Stomach (tissue), 9 donors: Measurements from ENCODE around the gene MATK. TPM values are rescaled to one million over a fixed set of nuclear protein-coding genes. Genes with fewer than 3 reads are reported as not detected.

Experiments
- DNase-seq, 2 donors: peaks; one replicate each; pipeline versions ENCODE4 v3.0.0 to v3.0.0-alpha.2; 2013 to 2019
- H3K27ac ChIP-seq, 5 donors: fragments of 200-600 bp in 4 of 5; sonication (generic) in 4 of 5; one replicate each; pipeline ENCODE4 v1.5.1; 2013 to 2019; ENCODE audit warnings: mild to moderate bottlenecking in 1 of 5, moderate library complexity in 1 of 5
- H3K27me3 ChIP-seq, 3 donors: fragments of 200-600 bp; sonication (generic); one replicate each; pipeline ENCODE4 v1.5.1; 2017 to 2019; ENCODE audit warnings: mixed run types in 1 of 3
- H3K36me3 ChIP-seq, 4 donors: fragments of 200-600 bp; sonication (generic); 1 replicate in 3 of 4; 2 replicates in 1 of 4; pipeline ENCODE4 v1.5.1; 2016 to 2019
- H3K4me1 ChIP-seq, 4 donors: fragments of 200-600 bp; sonication (generic); one replicate each; pipeline ENCODE4 v1.5.1; 2016 to 2019
- H3K4me3 ChIP-seq, 4 donors: fragments of 200-600 bp; sonication (generic) in 3 of 4; one replicate each; pipeline ENCODE4 v1.5.1; 2016 to 2019; ENCODE audit warnings: mild to moderate bottlenecking in 1 of 4
- H3K9me3 ChIP-seq, 4 donors: fragments of 200-600 bp; sonication (generic); one replicate each; pipeline ENCODE4 v1.5.1; 2016 to 2019
- CTCF ChIP-seq, 7 experiments: fragments of 450-650 bp in 4 of 7; fragments of 200-600 bp in 3 of 7; sonication (generic) in 3 of 7; IDR thresholded peaks; one replicate each; pipeline ENCODE4 v1.5.1; 2016 to 2019; ENCODE audit warnings: antibody characterized with exemption in 7 of 7, control low read depth in 2 of 7, mild to moderate bottlenecking in 1 of 7
- EP300 ChIP-seq: sonication (generic); formaldehyde crosslinking; IDR thresholded peaks from one replicate; pipeline ENCODE4 v1.6.1; 2017; ENCODE audit warnings: antibody characterized with exemption
- POLR2A ChIP-seq, 4 donors: fragments of 450-650 bp; IDR thresholded peaks; one replicate each; pipeline ENCODE4 v1.6.1; 2016; ENCODE audit warnings: antibody characterized with exemption in 4 of 4, control low read depth in 2 of 4, mild to moderate bottlenecking in 1 of 4, moderate library complexity in 1 of 4
- POLR2AphosphoS5 ChIP-seq, 3 donors: sonication (generic); formaldehyde crosslinking; IDR thresholded peaks; one replicate each; pipeline ENCODE4 v1.6.1; 2016; ENCODE audit warnings: antibody characterized with exemption in 3 of 3
- WGBS, 5 donors: extraction: QIAGEN DNeasy Blood & Tissue Kit in 3 of 5; methylation state at CpG; one replicate each; pipeline versions ENCODE4 v1.1.5 to v1.1.7; 2013 to 2018; 5-methylcytosine and 5-hydroxymethylcytosine counted together
- intact Hi-C: fragments of 100-400 bp; cut with DNase I; formaldehyde crosslinking; loops from one replicate; pipeline ENCODE4 v1.15.1; 2023; ENCODE audit warnings: low total_unique reads
- polyA plus RNA-seq, 3 donors: library from polyadenylated mRNA; stranded (reverse); fragments of 200-250 nt; gene quantifications; one replicate each; pipeline ENCODE4 v1.2.3, GENCODE V29; 2013
- total RNA-seq, 5 donors: library from RNA; depleted of rRNA; stranded (reverse); fragments of >200 nt; gene quantifications; one replicate each; pipeline versions ENCODE4 v1.1.0 to v1.2.3, GENCODE V29; 2014 to 2016
- donor health status: healthy with polysubstance abuse.
- donor health status: Bipolar disorder and iron deficiency.
- donor health status: healthy.

Gene MATK
- total and polyA plus RNA-seq, 8 donors = 1.4 to 48.7 (median 3.4) TPM; not detected in 1

GRCh38 chr19:3827306-3827705 is 41.1 kb upstream of the MATK start:
- Histone ChIP-seq H3K27ac (no peak overlapping the region), H3K36me3 (no peaks in the 10 kb centered on the region), H3K9me3 (no peaks in the 10 kb centered on the region), H3K4me3 (no peak overlapping the region), H3K27me3 (peaks cover 0 to 50% (median 6%) of the 10 kb centered on the region in 3 donors), H3K4me1 (peaks cover 0 to 5% (median 0%) of the 10 kb centered on the region in 4 donors)
- TF ChIP-seq CTCF (IDR thresholded peaks at IDR 0.05) = no peak
- TF ChIP-seq POLR2A (IDR thresholded peaks at IDR 0.05) = no peak
- DNase-seq = no peak
- 93 to 98% (median 95%) methylated on average over 6 to 26 of the region's 26 CpGs for WGBS, 5 donors
- intact Hi-C loops = no loop called here

- no peak overlapping the region for H3K4me3 ChIP-seq
- peaks cover 0 to 11% (median 6%) of the 10 kb centered on the region in 4 donors for H3K4me1 ChIP-seq
- H3K36me3 ChIP-seq = no peaks in the 10 kb centered on the region
- DNase-seq = no peak
- no peak for TF ChIP-seq CTCF (IDR thresholded peaks at IDR 0.05)
- TF ChIP-seq EP300 = no peak
- no peak for TF ChIP-seq POLR2AphosphoS5 (IDR thresholded peaks at IDR 0.05)
- TF ChIP-seq POLR2A (IDR thresholded peaks at IDR 0.05) = no peak
- no peaks in the 10 kb centered on the region for H3K9me3 ChIP-seq
- intact Hi-C loops = no loop called here
- WGBS, 5 donors = 56 to 71% (median 69%) methylated on average over 12 of the region's 12 CpGs
- H3K27me3 ChIP-seq = peaks cover 0 to 42% (median 3%) of the 10 kb centered on the region in 3 donors
- H3K27ac ChIP-seq = no peak overlapping the region
Measured at GRCh38 chr19:3826163-3826562, 40.0 kb upstream of the MATK start.

GRCh38 chr19:3825286-3825956 is 39.2 kb upstream of the MATK start:
- TF ChIP-seq EP300 (no peak), CTCF (IDR thresholded peaks at IDR 0.05) (no peak), POLR2A (IDR thresholded peaks at IDR 0.05) (no peak), POLR2AphosphoS5 (IDR thresholded peaks at IDR 0.05) (no peak)
- DNase-seq = no peak
- H3K9me3 ChIP-seq = no peaks in the 10 kb centered on the region
- intact Hi-C loops = no loop called here
- H3K27ac ChIP-seq = no peak overlapping the region
- peaks cover 0 to 11% (median 6%) of the 10 kb centered on the region in 4 donors for H3K4me1 ChIP-seq
- 64 to 74% (median 67%) methylated on average over 18 to 32 of the region's 32 CpGs for WGBS, 5 donors
- no peak overlapping the region for H3K4me3 ChIP-seq
- H3K36me3 ChIP-seq = no peaks in the 10 kb centered on the region
- H3K27me3 ChIP-seq = peaks cover 0 to 37% (median 3%) of the 10 kb centered on the region in 3 donors

GRCh38 chr19:3823350-3823713 is 37.2 kb upstream of the MATK start:
- no peak overlapping the region for H3K27ac ChIP-seq
- H3K4me3 ChIP-seq = no peak overlapping the region
- H3K4me1 ChIP-seq = peaks cover 0 to 15% (median 8%) of the 10 kb centered on the region in 4 donors
- intact Hi-C loops = loop anchor here (5.0 kb wide), 1 partner anchor 156 kb away; no protein-coding TSS in a partner anchor
- WGBS, 5 donors = 75 to 86% (median 85%) methylated on average over 8 to 10 of the region's 10 CpGs
- no peaks in the 10 kb centered on the region for H3K36me3 ChIP-seq
- no peaks in the 10 kb centered on the region for H3K9me3 ChIP-seq
- peaks cover 0 to 36% (median 3%) of the 10 kb centered on the region in 3 donors for H3K27me3 ChIP-seq
- no peak for TF ChIP-seq CTCF (IDR thresholded peaks at IDR 0.05)
- no peak for TF ChIP-seq POLR2AphosphoS5 (IDR thresholded peaks at IDR 0.05)
- no peak for TF ChIP-seq POLR2A (IDR thresholded peaks at IDR 0.05)
- TF ChIP-seq EP300 = no peak
- DNase-seq = no peak
